ENCODE data around the gene COPS3. TPM values are rescaled to one million over a fixed set of nuclear protein-coding genes. Genes with fewer than 3 reads are reported as not detected.
"Not testable (repeated sequence)": the region's sequence is repeated elsewhere in the genome, so short reads cannot be mapped to it uniquely, and the experiment has no call there.

Gene COPS3
- total and polyA plus RNA-seq, 9 donors: 38.1 to 68.8 (median 49.9) TPM

GRCh38 chr17:17303847-17304490 lies 22.9 kb upstream of the COPS3 start:
- Histone ChIP-seq H3K27me3 (no peaks in the 10 kb centered on the region), H3K9me3 (no peaks in the 10 kb centered on the region), H3K4me3 (peak overlapping the region; percentile 43), H3K36me3 (no peaks in the 10 kb centered on the region), H3K27ac (peak overlapping the region; percentile 2 to 67), H3K4me1 (ENCODE audit: insufficient read depth) (no peaks in the 10 kb centered on the region)
- TF ChIP-seq EP300 (IDR thresholded peaks at IDR 0.05) (no peak), CTCF (IDR thresholded peaks at IDR 0.05) (no peak), POLR2A (IDR thresholded peaks at IDR 0.05) (no peak)
- DNase-seq: peak in 1 of 5 donors; percentile 62
- WGBS, 3 donors: 13 to 18% (median 13%) methylated on average over 18 to 21 of the region's 21 CpGs
- intact Hi-C loops (cut with DNase I): loop anchor here in 1 of 4 donors (10.0 kb wide), 1 partner anchor 159 kb away; no protein-coding TSS in a partner anchor

- H3K4me3 ChIP-seq: peak within 1 kb of the TSS; percentile 43
- intact Hi-C loops (cut with DNase I): loop anchor here in 1 of 4 donors (10.0 kb wide), 1 partner anchor 158 kb away; no protein-coding TSS in a partner anchor
- H3K27me3 ChIP-seq: no peaks in the 10 kb centered on the region
- H3K27ac ChIP-seq: peak within 1 kb of the TSS; percentile 2 to 67
- no peaks in the 10 kb centered on the region for H3K4me1 ChIP-seq (ENCODE audit: insufficient read depth)
- 0% methylated on average over 55 to 107 of the region's 107 CpGs for WGBS, 3 donors
- TF ChIP-seq POLR2A (IDR thresholded peaks at IDR 0.05) (no peak), CTCF (IDR thresholded peaks at IDR 0.05) (no peak), EP300 (IDR thresholded peaks at IDR 0.05) (no peak)
- H3K36me3 ChIP-seq: no peaks in the 10 kb centered on the region
- peak; percentile 70 to 85 (median 78) for DNase-seq
- H3K9me3 ChIP-seq: no peaks in the 10 kb centered on the region
These were observed 22.2 kb upstream of the COPS3 start, which contains the start of gene NT5M for GRCh38 chr17:17303010-17303846. Gene NT5M, plus strand, starts transcription at chr17:17303373. Its CDS starts 178 bp downstream, at chr17:17303551.

- H3K27me3 ChIP-seq; H3K36me3 ChIP-seq; H3K4me1 ChIP-seq (ENCODE audit: insufficient read depth); H3K9me3 ChIP-seq; H3K4me3 ChIP-seq: not testable (repeated sequence)
- peak in 1 of 5 donors; percentile 51 for DNase-seq
- 92 to 96% (median 94%) methylated on average over 11 of the region's 11 CpGs for WGBS, 3 donors
- peak overlapping the region in 1 of 2 donors; percentile 49 for H3K27ac ChIP-seq
- intact Hi-C loops (cut with DNase I): loop anchor here in 1 of 4 donors (10.0 kb wide), 1 partner anchor 157 kb away; no protein-coding TSS in a partner anchor
These were observed 20.6 kb upstream of the COPS3 start for GRCh38 chr17:17301659-17302058.

- intact Hi-C loops (cut with DNase I): loop anchor here in 1 of 4 donors (10.0 kb wide), 1 partner anchor 156 kb away; no protein-coding TSS in a partner anchor
- WGBS, 3 donors: 5 to 9% (median 8%) methylated on average over 33 to 35 of the region's 35 CpGs
- peak; percentile 57 to 77 (median 66) for DNase-seq
- no peaks in the 10 kb centered on the region for H3K4me1 ChIP-seq (ENCODE audit: insufficient read depth)
- H3K9me3 ChIP-seq: no peaks in the 10 kb centered on the region
- peak overlapping the region; percentile 49 to 53 for H3K27ac ChIP-seq
- no peaks in the 10 kb centered on the region for H3K27me3 ChIP-seq
- peak overlapping the region; percentile 42 for H3K4me3 ChIP-seq
- TF ChIP-seq POLR2A (IDR thresholded peaks at IDR 0.05) (no peak), EP300 (IDR thresholded peaks at IDR 0.05) (no peak), CTCF (IDR thresholded peaks at IDR 0.05) (no peak)
- H3K36me3 ChIP-seq: no peaks in the 10 kb centered on the region
These were observed 19.9 kb upstream of the COPS3 start for GRCh38 chr17:17300624-17301568.

Data from ovary (tissue), 9 donors.